ENCODE results near the gene DENND1A.

DNA sequence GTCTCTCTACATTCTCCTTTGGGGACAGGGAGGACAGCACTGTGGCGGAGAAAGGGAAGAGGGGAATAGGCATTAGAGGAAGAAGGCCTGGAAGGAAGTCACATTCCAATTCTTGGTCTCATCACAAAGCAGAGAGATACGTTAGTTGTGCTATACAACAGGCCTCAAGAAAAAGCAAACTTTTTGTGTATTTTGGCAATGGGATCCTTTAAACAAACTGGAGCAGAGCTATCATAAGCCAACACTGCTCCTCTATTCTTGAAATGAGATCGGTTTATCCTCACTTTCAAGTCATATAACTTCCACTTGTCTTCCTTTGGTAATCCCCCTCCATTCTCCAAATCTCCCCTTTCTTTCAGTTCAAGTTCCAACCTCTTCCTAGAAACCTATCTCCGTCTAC, 6.5 kb downstream of the DENND1A start:
- no peak for TF ChIP-seq XRCC5 (optimal IDR thresholded peaks at IDR 0.05; ENCODE audit: low read length)
- TF ChIP-seq ZNF646 (CRISPR knock-in tag; IDR thresholded peaks at IDR 0.05), result no peak
- TF ChIP-seq RFXAP (CRISPR knock-in tag; IDR thresholded peaks at IDR 0.05; ENCODE audit: borderline replicate concordance), result no peak
- no peak for TF ChIP-seq FOXM1 (CRISPR knock-in tag; IDR thresholded peaks at IDR 0.05)
- TF ChIP-seq CEBPG (CRISPR knock-in tag; IDR thresholded peaks at IDR 0.05), result no peak
- no peak for TF ChIP-seq TAF1 (CRISPR knock-in tag; IDR thresholded peaks at IDR 0.05)
- TF ChIP-seq SOX5 (CRISPR knock-in tag; IDR thresholded peaks at IDR 0.05; ENCODE audit: borderline replicate concordance), result no peak
- TF ChIP-seq, protein P1, sequence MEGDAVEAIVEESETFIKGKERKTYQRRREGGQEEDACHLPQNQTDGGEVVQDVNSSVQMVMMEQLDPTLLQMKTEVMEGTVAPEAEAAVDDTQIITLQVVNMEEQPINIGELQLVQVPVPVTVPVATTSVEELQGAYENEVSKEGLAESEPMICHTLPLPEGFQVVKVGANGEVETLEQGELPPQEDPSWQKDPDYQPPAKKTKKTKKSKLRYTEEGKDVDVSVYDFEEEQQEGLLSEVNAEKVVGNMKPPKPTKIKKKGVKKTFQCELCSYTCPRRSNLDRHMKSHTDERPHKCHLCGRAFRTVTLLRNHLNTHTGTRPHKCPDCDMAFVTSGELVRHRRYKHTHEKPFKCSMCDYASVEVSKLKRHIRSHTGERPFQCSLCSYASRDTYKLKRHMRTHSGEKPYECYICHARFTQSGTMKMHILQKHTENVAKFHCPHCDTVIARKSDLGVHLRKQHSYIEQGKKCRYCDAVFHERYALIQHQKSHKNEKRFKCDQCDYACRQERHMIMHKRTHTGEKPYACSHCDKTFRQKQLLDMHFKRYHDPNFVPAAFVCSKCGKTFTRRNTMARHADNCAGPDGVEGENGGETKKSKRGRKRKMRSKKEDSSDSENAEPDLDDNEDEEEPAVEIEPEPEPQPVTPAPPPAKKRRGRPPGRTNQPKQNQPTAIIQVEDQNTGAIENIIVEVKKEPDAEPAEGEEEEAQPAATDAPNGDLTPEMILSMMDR (CRISPR knock-in tag; IDR thresholded peaks at IDR 0.05), result no peak
- TF ChIP-seq SALL1 (CRISPR knock-in tag; IDR thresholded peaks at IDR 0.05), result no peak
- no peak for TF ChIP-seq MNT (IDR thresholded peaks at IDR 0.05)
- TF ChIP-seq BHLHE40 (IDR thresholded peaks at IDR 0.05; ENCODE audit: low read length), result no peak
- TF ChIP-seq ZNF232 (CRISPR knock-in tag; IDR thresholded peaks at IDR 0.05; ENCODE audit: borderline replicate concordance), result no peak
- no peak for TF ChIP-seq FOSL1 (CRISPR knock-in tag; IDR thresholded peaks at IDR 0.05; ENCODE audit: borderline replicate concordance)
